Smooth muscle cell (in vitro differentiated cells): ENCODE measurements around the gene CD34. TPM values are rescaled to one million over a fixed set of nuclear protein-coding genes. Genes with fewer than 3 reads are reported as not detected.

Experiments used
- DNase-seq: peaks from one replicate; lab custom pipeline; 2025; ENCODE audit not compliant: unreplicated experiment; lab: John Stamatoyannopoulos, UW
- H2AFZ ChIP-seq: fragments of 200-600 bp; sonication (generic); 2 replicates; pipeline ENCODE4 v1.6.0; 2016; ENCODE audit warnings: antibody characterized with exemption, low read depth, mild to moderate bottlenecking
- H3F3A ChIP-seq: fragments of 200-600 bp; sonication (generic); 2 replicates; pipeline ENCODE4 v1.6.0; 2017; ENCODE audit warnings: antibody characterized with exemption, low read depth
- H3K27ac ChIP-seq: fragments of 200-600 bp; sonication (generic); 2 replicates; pipeline ENCODE4 v1.5.1; 2016; ENCODE audit warnings: low read depth, mild to moderate bottlenecking
- H3K27me3 ChIP-seq: fragments of 200-600 bp; sonication (generic); 2 replicates; pipeline ENCODE4 v1.6.1; 2016; ENCODE audit warnings: low read depth, mild to moderate bottlenecking
- H3K36me3 ChIP-seq: fragments of 200-600 bp; sonication (generic); 2 replicates; pipeline ENCODE4 v1.5.1; 2016; ENCODE audit warnings: low read depth
- H3K4me1 ChIP-seq: fragments of 200-600 bp; sonication (generic); 2 replicates; pipeline ENCODE4 v1.5.1; 2016; ENCODE audit warnings: low read depth
- H3K4me2 ChIP-seq: fragments of 200-600 bp; sonication (generic); 2 replicates; pipeline ENCODE4 v1.6.0; 2016; ENCODE audit warnings: mild to moderate bottlenecking
- H3K4me3 ChIP-seq: fragments of 200-600 bp; sonication (generic); 2 replicates; pipeline ENCODE4 v1.5.1; 2016; ENCODE audit warnings: mild to moderate bottlenecking
- H3K79me2 ChIP-seq: fragments of 200-600 bp; sonication (generic); 2 replicates; pipeline ENCODE4 v1.6.0; 2016; ENCODE audit warnings: low read depth, mild to moderate bottlenecking
- H3K9ac ChIP-seq: fragments of 200-600 bp; sonication (generic); 2 replicates; pipeline ENCODE4 v1.6.0; 2016; ENCODE audit warnings: low read depth
- H3K9me3 ChIP-seq: fragments of 200-600 bp; sonication (generic); replicated peaks from 2 replicates; pipeline ENCODE4 v1.5.1; 2016; ENCODE audit warnings: low read depth
- H4K20me1 ChIP-seq: fragments of 200-600 bp; sonication (generic); 2 replicates; pipeline ENCODE4 v1.6.0; 2016; ENCODE audit warnings: low read depth
- CTCF ChIP-seq: fragments of 200-600 bp; sonication (generic); IDR thresholded peaks from 2 replicates; pipeline ENCODE4 v1.5.1; 2017; ENCODE audit warnings: borderline replicate concordance, mild to moderate bottlenecking, antibody characterized with exemption; ENCODE audit not compliant: insufficient read depth, poor library complexity, severe bottlenecking
- WGBS: methylation state at CpG from one replicate; pipeline ENCODE4 v1.1.7; 2016; ENCODE audit warnings: low lambda C conversion rate; 5-methylcytosine and 5-hydroxymethylcytosine counted together
- polyA plus RNA-seq: library from polyadenylated mRNA; unstranded; fragments of >200 nt; fragmentation: Nextera tagmentation; extraction: Ambion mirVana; gene quantifications from 2 replicates; pipeline ENCODE4 v1.2.1, GENCODE V29; 2016
- total RNA-seq: library from RNA; depleted of rRNA; stranded (reverse); fragments of >200 nt; gene quantifications from 2 replicates; pipeline ENCODE4 v1.2.3, GENCODE V29; 2014

Gene CD34
- total and polyA plus RNA-seq, 2 experiments from 2014 or later: not detected

- no peak overlapping the region for H2AFZ ChIP-seq
- no peaks in the 10 kb centered on the region for H3K36me3 ChIP-seq
- H3K4me3 ChIP-seq: no peak overlapping the region
- H3K79me2 ChIP-seq: no peaks in the 10 kb centered on the region
- no peak overlapping the region for H3K27ac ChIP-seq
- no peak overlapping the region for H3K9ac ChIP-seq
- no peaks in the 10 kb centered on the region for H3F3A ChIP-seq
- no peak for TF ChIP-seq CTCF
- no peak overlapping the region for H3K4me2 ChIP-seq
- no peak for DNase-seq
- no peaks in the 10 kb centered on the region for H3K4me1 ChIP-seq
- no peaks in the 10 kb centered on the region for H4K20me1 ChIP-seq
- 92% methylated on average over 5 of the region's 5 CpGs for WGBS
- H3K9me3 ChIP-seq: no peaks in the 10 kb centered on the region
- H3K27me3 ChIP-seq: no peaks in the 10 kb centered on the region
These were observed 8.4 kb downstream of the CD34 start for GRCh38 chr1:207902566-207902965.

GRCh38 chr1:207901041-207901653 is 9.8 kb downstream of the CD34 start:
- H3K4me2 ChIP-seq: no peak overlapping the region
- no peak overlapping the region for H3K9ac ChIP-seq
- H3F3A ChIP-seq: no peaks in the 10 kb centered on the region
- DNase-seq: no peak
- H3K79me2 ChIP-seq: no peaks in the 10 kb centered on the region
- H3K36me3 ChIP-seq: no peaks in the 10 kb centered on the region
- no peaks in the 10 kb centered on the region for H3K27me3 ChIP-seq
- no peaks in the 10 kb centered on the region for H3K4me1 ChIP-seq
- no peaks in the 10 kb centered on the region for H3K9me3 ChIP-seq
- WGBS: 97% methylated on average over 2 of the region's 2 CpGs
- no peak overlapping the region for H2AFZ ChIP-seq
- no peaks in the 10 kb centered on the region for H4K20me1 ChIP-seq
- H3K27ac ChIP-seq: no peak overlapping the region
- TF ChIP-seq CTCF: no peak
- H3K4me3 ChIP-seq: no peak overlapping the region

- no peak for TF ChIP-seq CTCF
- Histone ChIP-seq H3F3A (no peaks in the 10 kb centered on the region), H3K4me1 (no peaks in the 10 kb centered on the region), H3K36me3 (no peaks in the 10 kb centered on the region), H4K20me1 (no peaks in the 10 kb centered on the region), H2AFZ (no peak overlapping the region), H3K4me2 (no peak overlapping the region), H3K9ac (no peak overlapping the region), H3K9me3 (no peaks in the 10 kb centered on the region), H3K27me3 (peaks cover 2% of the 10 kb centered on the region), H3K79me2 (no peaks in the 10 kb centered on the region), H3K4me3 (no peak overlapping the region), H3K27ac (no peak overlapping the region)
- 77% methylated on average over 3 of the region's 3 CpGs for WGBS
- DNase-seq: no peak
These were observed 12.1 kb downstream of the CD34 start for GRCh38 chr1:207898836-207899235.

GRCh38 chr1:207898260-207898659 is 12.7 kb downstream of the CD34 start:
- Histone ChIP-seq H3K79me2 (no peaks in the 10 kb centered on the region), H3K36me3 (no peaks in the 10 kb centered on the region), H4K20me1 (no peaks in the 10 kb centered on the region), H3K4me2 (no peak overlapping the region), H3K4me3 (no peak overlapping the region), H3K4me1 (no peaks in the 10 kb centered on the region), H3K9me3 (no peaks in the 10 kb centered on the region), H3F3A (no peaks in the 10 kb centered on the region), H3K9ac (no peak overlapping the region), H3K27ac (no peak overlapping the region), H3K27me3 (peaks cover 8% of the 10 kb centered on the region), H2AFZ (no peak overlapping the region)
- no peak for TF ChIP-seq CTCF
- no peak for DNase-seq
- WGBS: 88% methylated on average over 2 of the region's 2 CpGs
